Measurements from ENCODE around the gene RASIP1.

Gene RASIP1

DNA sequence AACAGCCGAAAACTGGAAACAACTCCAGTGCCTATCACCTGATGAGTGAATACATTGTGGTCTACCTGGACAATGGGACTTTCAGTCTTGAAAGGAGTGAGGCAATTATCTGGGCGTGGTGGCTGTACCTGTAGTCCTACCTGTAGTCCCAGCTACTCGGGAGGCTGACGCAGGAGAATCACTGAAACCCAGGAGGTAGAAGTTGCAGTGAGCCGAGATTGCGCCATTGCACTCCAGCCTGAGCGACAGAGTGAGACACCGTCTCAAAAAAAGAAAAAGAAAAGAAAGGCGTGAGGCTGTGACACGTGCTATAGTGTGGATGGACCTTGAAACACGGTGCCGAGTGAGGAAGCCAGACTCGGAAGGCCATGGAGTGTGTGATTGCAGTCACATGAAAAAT is 63.5 kb downstream of the RASIP1 start:
- Histone ChIP-seq H3K4me3 (ENCODE audit: low read depth in 1 of 2, low read length in 2 of 2) (no peak overlapping the region), H3K4me1 (ENCODE audit: insufficient read depth, low read length) (peaks cover 10% of the 10 kb centered on the region), H3K36me3 (ENCODE audit: insufficient read depth, low read length) (no peaks in the 10 kb centered on the region), H3K9ac (ENCODE audit: low read length) (no peak overlapping the region), H3K27me3 (ENCODE audit: control insufficient read depth in 1 of 2, insufficient read depth in 2 of 2, low read length in 2 of 2) (no peaks in the 10 kb centered on the region), H3K27ac (ENCODE audit: low read depth, low read length) (no peak overlapping the region), H3K9me3 (ENCODE audit: low read length) (no peaks in the 10 kb centered on the region)

DNA sequence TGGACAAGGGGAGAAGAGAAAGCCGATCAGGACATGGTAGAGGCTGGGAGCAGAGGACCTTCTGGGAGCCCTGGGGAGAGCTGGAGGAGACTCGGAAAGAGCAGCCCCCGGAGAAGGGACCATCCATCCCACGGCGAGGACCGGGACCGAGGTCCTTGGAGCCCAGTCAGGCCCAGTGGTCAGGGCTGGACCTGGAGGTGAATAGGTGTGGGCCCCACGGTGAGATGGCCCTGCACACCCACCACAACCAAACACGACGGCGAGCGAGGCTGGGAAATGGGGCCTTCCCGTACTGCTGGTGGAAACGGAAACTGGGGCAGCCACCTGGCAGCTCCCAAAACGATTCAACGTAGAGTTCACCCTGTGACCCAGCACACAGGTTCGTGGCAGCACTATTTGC is 63.9 kb downstream of the RASIP1 start:
- Histone ChIP-seq H3K9ac (ENCODE audit: low read length) (no peak overlapping the region), H3K4me3 (ENCODE audit: low read depth in 1 of 2, low read length in 2 of 2) (no peak overlapping the region), H3K4me1 (ENCODE audit: insufficient read depth, low read length) (peaks cover 10% of the 10 kb centered on the region), H3K9me3 (ENCODE audit: low read length) (no peaks in the 10 kb centered on the region), H3K27me3 (ENCODE audit: control insufficient read depth in 1 of 2, insufficient read depth in 2 of 2, low read length in 2 of 2) (no peaks in the 10 kb centered on the region), H3K27ac (ENCODE audit: low read depth, low read length) (no peak overlapping the region), H3K36me3 (ENCODE audit: insufficient read depth, low read length) (no peaks in the 10 kb centered on the region)

DNA sequence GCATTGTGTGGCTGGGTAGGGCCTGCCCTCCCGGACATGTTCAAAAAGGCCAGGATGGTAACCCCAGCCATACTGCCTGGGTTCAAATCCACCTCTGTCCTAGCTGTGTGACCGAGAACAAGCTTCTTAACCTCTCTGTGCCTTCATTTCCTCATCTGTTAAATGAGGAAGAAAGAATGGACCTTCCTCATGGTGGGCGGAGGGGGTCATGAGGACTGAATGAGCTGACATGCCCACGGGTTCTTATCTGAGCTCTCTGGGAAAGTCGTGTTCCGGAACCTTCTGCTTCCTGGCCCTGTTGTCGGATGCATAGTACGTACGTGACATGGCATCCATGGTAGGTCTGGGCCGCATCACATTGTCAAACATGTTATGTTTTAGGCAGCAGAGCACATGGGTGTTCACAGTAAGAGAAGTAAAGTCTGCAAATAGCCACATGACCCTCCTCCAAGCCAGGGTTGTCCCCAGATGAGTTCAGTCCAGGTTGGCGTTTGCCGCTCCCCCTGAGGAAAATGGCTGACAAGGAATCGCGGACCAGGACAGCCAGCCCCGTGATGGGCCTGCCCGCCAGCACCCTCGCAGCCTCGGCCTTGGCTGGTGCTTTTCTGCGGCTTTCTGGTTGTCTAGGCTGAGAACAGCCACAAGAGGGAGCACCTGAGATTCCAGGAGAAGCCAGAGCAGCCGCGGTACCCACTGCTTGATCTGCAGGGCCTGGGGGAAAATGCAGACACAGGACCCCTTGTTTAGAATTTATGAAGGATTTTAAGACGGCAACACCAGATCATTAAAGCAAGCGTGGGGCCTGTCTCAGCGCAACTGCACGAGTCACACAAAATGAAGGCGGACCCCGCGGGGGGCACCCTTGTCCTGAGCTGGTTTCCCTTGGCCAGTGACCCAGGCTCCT is 65.2 kb downstream of the RASIP1 start:
- Histone ChIP-seq H3K9ac (ENCODE audit: low read length) (no peak overlapping the region), H3K27me3 (ENCODE audit: control insufficient read depth in 1 of 2, insufficient read depth in 2 of 2, low read length in 2 of 2) (no peaks in the 10 kb centered on the region), H3K4me3 (ENCODE audit: low read depth in 1 of 2, low read length in 2 of 2) (peak overlapping the region in 1 of 2 donors; percentile 16), H3K9me3 (ENCODE audit: low read length) (no peaks in the 10 kb centered on the region), H3K4me1 (ENCODE audit: insufficient read depth, low read length) (peaks cover 10% of the 10 kb centered on the region), H3K36me3 (ENCODE audit: insufficient read depth, low read length) (no peaks in the 10 kb centered on the region), H3K27ac (ENCODE audit: low read depth, low read length) (no peak overlapping the region)

DNA sequence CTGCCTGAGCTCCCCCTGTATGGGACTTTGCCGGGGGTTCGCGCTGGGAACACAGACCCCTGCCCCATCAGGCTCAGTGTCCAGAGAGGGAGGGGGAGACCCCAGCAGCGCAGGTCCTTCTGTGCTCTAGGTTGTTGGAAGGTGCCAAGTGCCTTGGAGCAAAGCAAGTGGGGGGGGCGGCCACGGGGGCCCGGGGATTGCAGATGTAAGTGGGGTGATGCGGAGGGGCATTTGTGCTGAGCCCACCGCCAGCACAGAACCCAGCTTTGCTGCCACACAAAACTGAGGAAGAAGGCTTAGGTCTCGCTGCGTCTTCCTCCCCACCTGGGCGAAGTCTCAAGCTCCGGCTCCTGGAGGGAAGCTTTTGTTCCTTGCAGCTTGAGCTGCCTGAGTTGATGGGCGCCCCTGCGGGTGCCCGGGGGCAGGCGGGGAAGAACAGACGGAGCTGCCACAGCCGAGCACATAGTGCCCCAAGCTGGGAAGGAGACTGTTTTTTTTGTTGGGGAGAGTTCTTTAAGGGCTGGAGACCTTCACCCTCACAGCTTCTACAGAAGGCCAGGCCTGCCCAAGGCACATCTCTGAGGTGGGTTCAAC is 66.1 kb downstream of the RASIP1 start:
- H3K9ac ChIP-seq (ENCODE audit: low read length): no peak overlapping the region
- H3K9me3 ChIP-seq (ENCODE audit: low read length): no peaks in the 10 kb centered on the region
- H3K27ac ChIP-seq (ENCODE audit: low read depth, low read length): no peak overlapping the region

DNA sequence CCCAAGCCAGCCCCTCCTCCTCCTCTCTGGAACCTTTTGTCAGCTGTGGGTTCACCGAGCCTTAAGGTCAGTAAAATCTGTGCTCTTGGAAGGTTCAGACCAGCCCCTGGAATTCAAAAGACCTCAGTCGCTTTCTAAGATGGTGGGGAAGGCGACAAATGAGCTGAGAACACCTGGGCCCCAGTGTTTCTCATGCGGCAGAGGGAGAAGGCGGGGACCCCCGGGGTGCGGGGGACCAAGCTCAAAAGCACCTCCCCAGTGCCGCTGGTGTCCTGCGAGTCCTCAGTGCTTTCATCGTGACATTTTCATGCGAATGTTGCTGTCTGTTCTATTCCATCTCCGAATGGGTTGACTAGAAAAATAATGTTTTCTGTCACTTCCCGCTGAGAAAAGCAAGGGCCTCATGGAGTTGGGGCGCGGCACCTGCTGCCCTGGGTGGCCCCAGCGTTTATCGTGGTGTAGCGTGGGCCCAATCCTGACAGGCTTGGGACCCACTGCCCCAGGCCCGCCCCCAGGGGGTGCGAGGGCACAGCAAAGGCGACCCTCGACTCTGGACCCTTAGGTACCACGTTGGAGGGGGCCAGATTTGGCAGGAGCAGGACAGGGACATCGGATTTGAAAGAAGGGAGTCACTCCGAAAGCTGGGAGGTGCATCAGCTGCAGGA is 66.8 kb downstream of the RASIP1 start:
- no peaks in the 10 kb centered on the region for H3K9me3 ChIP-seq (ENCODE audit: low read length)
- H3K27me3 ChIP-seq (ENCODE audit: control insufficient read depth in 1 of 2, insufficient read depth in 2 of 2, low read length in 2 of 2): no peaks in the 10 kb centered on the region
- H3K4me3 ChIP-seq (ENCODE audit: low read depth in 1 of 2, low read length in 2 of 2): no peak overlapping the region
- H3K27ac ChIP-seq (ENCODE audit: low read depth, low read length): no peak overlapping the region
- H3K36me3 ChIP-seq (ENCODE audit: insufficient read depth, low read length): no peaks in the 10 kb centered on the region
- H3K4me1 ChIP-seq (ENCODE audit: insufficient read depth, low read length): peaks cover 10% of the 10 kb centered on the region
- no peak overlapping the region for H3K9ac ChIP-seq (ENCODE audit: low read length)

More for the DNA sequence above, 66.1 kb downstream of the RASIP1 start:
- H3K27me3 ChIP-seq (ENCODE audit: control insufficient read depth in 1 of 2, insufficient read depth in 2 of 2, low read length in 2 of 2): no peaks in the 10 kb centered on the region
- H3K4me1 ChIP-seq (ENCODE audit: insufficient read depth, low read length): peaks cover 10% of the 10 kb centered on the region
- no peak overlapping the region for H3K4me3 ChIP-seq (ENCODE audit: low read depth in 1 of 2, low read length in 2 of 2)
- H3K36me3 ChIP-seq (ENCODE audit: insufficient read depth, low read length): no peaks in the 10 kb centered on the region

DNA sequence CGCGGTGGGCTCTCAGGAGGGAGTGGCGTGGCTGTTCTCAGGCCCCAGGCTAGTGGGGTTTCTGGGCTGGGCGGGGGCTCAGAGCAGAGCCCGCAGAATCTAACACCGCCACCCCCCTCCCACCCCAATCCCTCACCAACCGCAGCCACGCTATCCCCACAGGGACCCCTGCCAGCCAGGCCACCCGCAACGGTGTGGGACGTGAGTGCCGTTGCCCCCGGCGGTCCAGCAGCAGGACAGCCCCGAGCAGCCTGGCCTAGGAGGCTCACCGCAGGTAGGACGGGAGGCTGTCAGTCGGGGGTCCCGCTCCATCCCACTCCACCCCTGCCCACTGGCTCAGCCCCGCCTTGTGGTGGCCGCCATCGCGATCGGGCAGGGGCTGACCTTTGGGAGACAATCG is 67.4 kb downstream of the RASIP1 start, which contains the start of gene NTN5:
Gene NTN5 (minus strand): TSS at position 24 of the 400 bp plus-strand sequence. CDS start 2,031 bp downstream, outside the sequence.
- no peaks in the 10 kb centered on the region for H3K27me3 ChIP-seq (ENCODE audit: control insufficient read depth in 1 of 2, insufficient read depth in 2 of 2, low read length in 2 of 2)
- no peak within 1 kb of the TSS for H3K27ac ChIP-seq (ENCODE audit: low read depth, low read length)
- H3K36me3 ChIP-seq (ENCODE audit: insufficient read depth, low read length): no peaks in the 10 kb centered on the region
- no peak within 1 kb of the TSS for H3K9ac ChIP-seq (ENCODE audit: low read length)
- no peak within 1 kb of the TSS for H3K4me3 ChIP-seq (ENCODE audit: low read depth in 1 of 2, low read length in 2 of 2)
- no peaks in the 10 kb centered on the region for H3K9me3 ChIP-seq (ENCODE audit: low read length)
- peaks cover 10% of the 10 kb centered on the region for H3K4me1 ChIP-seq (ENCODE audit: insufficient read depth, low read length)

DNA sequence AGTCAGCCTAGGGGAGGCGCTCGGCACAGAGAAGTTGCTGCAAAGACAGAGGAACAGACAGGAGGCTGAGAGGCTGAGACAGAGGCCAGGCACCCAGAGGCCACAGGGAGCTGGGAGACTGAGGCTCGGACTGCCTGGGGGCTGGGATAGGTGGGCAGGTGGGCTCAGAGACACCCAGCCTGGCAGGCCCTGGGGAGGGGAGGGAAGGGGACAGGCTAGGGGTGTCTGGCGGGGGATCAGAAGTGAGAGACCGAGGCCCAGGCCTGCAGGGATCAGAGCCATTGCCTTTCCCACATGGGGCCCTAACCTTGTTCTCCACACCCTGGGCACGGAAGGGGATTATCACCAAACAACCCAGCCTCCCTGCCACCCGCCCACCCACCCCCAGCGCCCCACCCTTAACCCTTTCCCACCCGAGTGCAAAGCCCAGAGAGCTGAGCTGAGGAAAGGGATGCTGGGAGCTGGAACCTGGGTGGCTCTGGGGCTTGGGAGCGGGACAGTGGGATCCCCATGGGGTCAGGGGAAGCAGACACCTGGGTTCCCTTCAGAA is 68.9 kb downstream of the RASIP1 start:
- Histone ChIP-seq H3K4me1 (ENCODE audit: insufficient read depth, low read length) (peaks cover 10% of the 10 kb centered on the region), H3K4me3 (ENCODE audit: low read depth in 1 of 2, low read length in 2 of 2) (no peak overlapping the region), H3K27me3 (ENCODE audit: control insufficient read depth in 1 of 2, insufficient read depth in 2 of 2, low read length in 2 of 2) (no peaks in the 10 kb centered on the region), H3K9me3 (ENCODE audit: low read length) (no peaks in the 10 kb centered on the region), H3K36me3 (ENCODE audit: insufficient read depth, low read length) (no peaks in the 10 kb centered on the region), H3K27ac (ENCODE audit: low read depth, low read length) (no peak overlapping the region), H3K9ac (ENCODE audit: low read length) (no peak overlapping the region)

DNA sequence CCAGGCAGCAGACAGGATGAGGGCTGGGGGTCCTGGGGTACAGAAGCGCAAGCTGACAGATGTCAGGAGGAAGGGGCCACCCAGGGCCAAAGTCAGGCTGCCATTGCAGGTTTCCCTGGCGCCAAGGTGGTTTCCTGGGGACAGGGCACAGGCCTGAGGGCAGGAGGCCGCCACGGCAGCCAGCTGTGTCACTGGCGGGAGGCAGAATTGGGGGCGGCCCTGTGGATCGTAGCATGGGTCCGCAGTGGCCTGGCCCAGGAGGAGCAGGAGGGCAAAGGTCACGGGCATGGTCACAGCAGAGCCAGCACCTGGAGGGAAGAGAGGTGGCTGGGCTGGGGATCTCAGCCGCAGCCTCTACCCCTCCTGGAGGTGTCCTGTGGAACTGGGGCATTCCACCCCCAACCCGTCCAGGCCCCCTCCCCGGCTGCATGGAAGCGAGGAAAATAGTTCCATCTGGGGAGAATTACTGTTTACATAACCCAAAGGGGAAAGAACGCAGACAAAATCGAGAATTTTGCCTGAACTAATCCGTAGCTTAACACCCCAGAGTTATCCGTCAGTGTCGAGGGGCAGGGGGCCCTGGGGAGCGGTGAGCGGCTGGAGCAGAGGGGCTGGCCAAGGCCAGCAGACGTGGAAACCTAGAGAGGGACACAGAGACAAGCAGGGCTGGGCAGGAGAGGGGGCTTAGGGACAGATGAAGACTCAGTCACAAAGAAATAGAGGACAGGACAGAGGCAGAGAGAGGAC is 69.5 kb downstream of the RASIP1 start:
- Histone ChIP-seq H3K36me3 (ENCODE audit: insufficient read depth, low read length) (no peaks in the 10 kb centered on the region), H3K9ac (ENCODE audit: low read length) (no peak overlapping the region), H3K4me1 (ENCODE audit: insufficient read depth, low read length) (peaks cover 10% of the 10 kb centered on the region), H3K9me3 (ENCODE audit: low read length) (no peaks in the 10 kb centered on the region), H3K4me3 (ENCODE audit: low read depth in 1 of 2, low read length in 2 of 2) (no peak overlapping the region), H3K27me3 (ENCODE audit: control insufficient read depth in 1 of 2, insufficient read depth in 2 of 2, low read length in 2 of 2) (no peaks in the 10 kb centered on the region), H3K27ac (ENCODE audit: low read depth, low read length) (no peak overlapping the region)

Measured in muscle layer of colon (tissue), 2 donors.